DMS114 treated with DMSO at 0.1 percent for 48 hours (cell line): ENCODE results near the gene EIF3L.

Experiments used
- DNase-seq: peaks from one replicate; lab custom pipeline; 2025; ENCODE audit not compliant: unreplicated experiment; lab: John Stamatoyannopoulos, UW

Gene EIF3L

GRCh38 chr22:37926358-37926757 lies 77.1 kb downstream of the EIF3L start:
- DNase-seq = no peak

GRCh38 chr22:37926771-37927636 lies 77.8 kb downstream of the EIF3L start:
- no peak for DNase-seq

GRCh38 chr22:37927637-37927936 lies 78.4 kb downstream of the EIF3L start:
- DNase-seq = no peak

GRCh38 chr22:37929390-37929789 lies 80.2 kb downstream of the EIF3L start:
- no peak for DNase-seq

- no peak for DNase-seq
Observed at GRCh38 chr22:37930270-37930951, 81.2 kb downstream of the EIF3L start.

GRCh38 chr22:37930952-37931440 lies 81.8 kb downstream of the EIF3L start:
- no peak for DNase-seq

GRCh38 chr22:37931893-37932389 lies 82.7 kb downstream of the EIF3L start:
- no peak for DNase-seq

- DNase-seq = no peak
Observed at GRCh38 chr22:37932401-37932800, 83.2 kb downstream of the EIF3L start.

GRCh38 chr22:37932821-37933578 lies 83.8 kb downstream of the EIF3L start:
- DNase-seq = no peak

- peak; percentile 51 for DNase-seq
Observed at GRCh38 chr22:37933711-37934376, 84.6 kb downstream of the EIF3L start.
